A549 (cell line): ENCODE measurements around the gene EML1. TPM values are rescaled to one million over a fixed set of nuclear protein-coding genes. Genes with fewer than 3 reads are reported as not detected.

Experiments
- ATAC-seq, 2 experiments: fragments of 200-7000 bp in 1 of 2; fragments of >200 bp in 1 of 2; cut with Nextera tagmentation in 1 of 2; cut with Tn5 transposase in 1 of 2; 3 replicates each; pipeline versions ENCODE4 v1.8.0 to v1.9.1; 2018 to 2020; ENCODE audit warnings: mild to moderate bottlenecking in 1 of 2, moderate library complexity in 1 of 2
- CTCF ChIA-PET: fragments of 300-600 bp; sonication (Branson Sonifier 250); formaldehyde crosslinking; extraction: SDS; loops from one replicate; lab custom pipeline; 2021; ENCODE audit warnings: antibody characterized with exemption, inconsistent platforms; lab: Yijun Ruan, JAX
- POLR2A ChIA-PET: fragments of 350-600 bp; formaldehyde crosslinking; extraction: SDS; loops from one replicate; lab custom pipeline; 2021; ENCODE audit warnings: antibody characterized with exemption, inconsistent platforms; lab: Yijun Ruan, JAX
- DNase-seq, 2 experiments: peaks; one replicate each; pipeline versions ENCODE4 v3.0.0 to v3.0.0-alpha.2; 2011 to 2016; ENCODE audit warnings: low read depth in 1 of 2, low spot score in 1 of 2
- FAIRE-seq: peaks from 2 replicates; lab custom pipeline; 2011; peaks lifted over from hg19 to GRCh38; lab: Jason Lieb, UNC
- H3K27ac ChIP-seq, 2 experiments: fragments of >200 bp; sonication (Bioruptor Twin); formaldehyde crosslinking; 3 replicates each; pipeline ENCODE4 v1.5.1; 2016 to 2017
- H3K4me1 ChIP-seq: fragments of >200 bp; sonication (Bioruptor Twin); formaldehyde crosslinking; 3 replicates; pipeline ENCODE4 v1.6.1; 2016
- H3K4me2 ChIP-seq: fragments of >200 bp; sonication (Bioruptor Twin); formaldehyde crosslinking; 3 replicates; pipeline ENCODE4 v1.6.1; 2016
- H3K4me3 ChIP-seq: fragments of >200 bp; sonication (Bioruptor Twin); formaldehyde crosslinking; 3 replicates; pipeline ENCODE4 v1.5.1; 2016
- H3K9me3 ChIP-seq: fragments of >200 bp; sonication (Bioruptor Twin); formaldehyde crosslinking; 3 replicates; pipeline ENCODE4 v1.6.1; 2016
- BHLHE40 ChIP-seq: IDR thresholded peaks from 2 replicates; pipeline ENCODE4 v1.6.1; 2012; ENCODE audit warnings: low read depth, low read length, inconsistent platforms
- EHMT2 ChIP-seq: fragments of 200-600 bp; sonication (generic); IDR thresholded peaks from 2 replicates; pipeline ENCODE4 v1.6.1; 2016; ENCODE audit warnings: antibody characterized with exemption, low read depth, mild to moderate bottlenecking, moderate library complexity
- EP300 ChIP-seq, 2 experiments: fragments of >200 bp; sonication (Bioruptor Twin); formaldehyde crosslinking; IDR thresholded peaks; 2 replicates in 1 of 2; 3 replicates in 1 of 2; pipeline ENCODE4 v1.6.1; 2016 to 2017
- FOSB ChIP-seq: fragments of 250-450 bp; sonication (Bioruptor Pico); IDR thresholded peaks from 2 replicates; pipeline ENCODE4 v1.5.0; 2020; ENCODE audit warnings: mild to moderate bottlenecking, moderate library complexity
- FOSL2 ChIP-seq, 2 experiments: fragments of 450-650 bp in 1 of 2; fragments of >200 bp in 1 of 2; sonication (Bioruptor Twin) in 1 of 2; formaldehyde crosslinking; IDR thresholded peaks; 2 replicates each; pipeline versions ENCODE4 v1.5.0 to v1.6.1; 2016 to 2020; ENCODE audit warnings: mild to moderate bottlenecking in 1 of 2, moderate library complexity in 1 of 2
- FOXS1 ChIP-seq: fragments of 250-450 bp; sonication (Bioruptor Pico); IDR thresholded peaks from 2 replicates; pipeline ENCODE4 v1.5.0; 2020; ENCODE audit warnings: mild to moderate bottlenecking, moderate library complexity
- HOXB13 ChIP-seq: fragments of 250-450 bp; sonication (Bioruptor Pico); IDR thresholded peaks from 2 replicates; pipeline ENCODE4 v1.5.0; 2020; ENCODE audit warnings: low read depth, mild to moderate bottlenecking, moderate library complexity
- HOXB5 ChIP-seq: fragments of 250-450 bp; sonication (Bioruptor Pico); IDR thresholded peaks from 2 replicates; pipeline ENCODE4 v1.5.0; 2020; ENCODE audit warnings: mild to moderate bottlenecking, moderate library complexity
- JUN ChIP-seq, 2 experiments: fragments of >200 bp; sonication (Bioruptor Twin); formaldehyde crosslinking; IDR thresholded peaks; 2 replicates in 1 of 2; 3 replicates in 1 of 2; pipeline ENCODE4 v1.6.1; 2016 to 2017
- JUNB ChIP-seq: fragments of >200 bp; sonication (Bioruptor Twin); formaldehyde crosslinking; IDR thresholded peaks from 2 replicates; pipeline ENCODE4 v1.6.1; 2016
- KDM1A ChIP-seq: fragments of 200-600 bp; sonication (generic); IDR thresholded peaks from 2 replicates; pipeline ENCODE4 v1.6.1; 2016; ENCODE audit warnings: low read depth, mild to moderate bottlenecking
- KDM5A ChIP-seq: fragments of 200-600 bp; sonication (generic); IDR thresholded peaks from 2 replicates; pipeline ENCODE4 v1.6.1; 2016; ENCODE audit warnings: antibody characterized with exemption, mild to moderate bottlenecking
- MYC ChIP-seq: IDR thresholded peaks from 2 replicates; pipeline ENCODE4 v1.6.1; 2012; ENCODE audit warnings: mild to moderate bottlenecking, inconsistent platforms, low read length, improper control_type of control experiment, borderline replicate concordance
- NFE2L2 ChIP-seq: fragments of 150-350 bp; conservative IDR thresholded peaks from 2 replicates; pipeline ENCODE4 v1.6.1; 2014; ENCODE audit warnings: low read length
- RARB ChIP-seq: fragments of 250-450 bp; sonication (Bioruptor Pico); IDR thresholded peaks from 2 replicates; pipeline ENCODE4 v1.8.0; 2021; ENCODE audit warnings: mild to moderate bottlenecking, moderate library complexity
- RCOR1 ChIP-seq: fragments of 150-350 bp; IDR thresholded peaks from 2 replicates; pipeline ENCODE4 v1.6.1; 2014; ENCODE audit warnings: antibody characterized with exemption, low read length, low read depth
- RFX5 ChIP-seq: fragments of 450-650 bp; IDR thresholded peaks from 2 replicates; pipeline ENCODE4 v1.7.1; 2014; ENCODE audit warnings: antibody characterized with exemption, mild to moderate bottlenecking, moderate library complexity
- SMC3 ChIP-seq: fragments of >200 bp; sonication (Bioruptor Twin); formaldehyde crosslinking; IDR thresholded peaks from 3 replicates; pipeline ENCODE4 v1.6.1; 2018; ENCODE audit warnings: inconsistent platforms
- ZSCAN20 ChIP-seq: fragments of 250-450 bp; sonication (Bioruptor Pico); IDR thresholded peaks from 2 replicates; pipeline ENCODE4 v1.8.0; 2022; ENCODE audit warnings: mild to moderate bottlenecking, moderate library complexity
- WGBS: methylation state at CpG from one replicate; pipeline ENCODE4 v1.1.6; 2017; ENCODE audit errors: missing lambda C conversion rate; 5-methylcytosine and 5-hydroxymethylcytosine counted together
- polyA plus RNA-seq, 4 experiments: library from polyadenylated mRNA; depleted of rRNA in 3 of 4; stranded (reverse); fragments of >200 nt; fragmentation: RNase III in 1 of 4; extraction: RNeasy Plus Mini Kit Qiagen cat#74134 plus additional on column Dnase treatment in 1 of 4; gene quantifications; 2 replicates in 3 of 4; 3 replicates in 1 of 4; pipeline ENCODE4 v1.2.3, GENCODE V29; 2011 to 2017
- TF ChIP-seq, protein P1 (sequence below): fragments of 250-450 bp; sonication (Bioruptor Pico); IDR thresholded peaks from 2 replicates; pipeline ENCODE4 v1.5.0; 2021; ENCODE audit warnings: mild to moderate bottlenecking, moderate library complexity, borderline replicate concordance
- TF ChIP-seq, protein P2 (sequence below): fragments of 250-450 bp; sonication (Bioruptor Pico); IDR thresholded peaks from 2 replicates; pipeline ENCODE4 v1.5.0; 2020; ENCODE audit warnings: low read depth, mild to moderate bottlenecking, moderate library complexity
- TF ChIP-seq, protein P3 (sequence below): fragments of 450-650 bp; IDR thresholded peaks from 2 replicates; pipeline ENCODE4 v1.6.1; 2014; ENCODE audit warnings: antibody characterized with exemption
- TF ChIP-seq, protein P4 (sequence below): fragments of 200-600 bp; sonication (generic); IDR thresholded peaks from 2 replicates; pipeline ENCODE4 v1.6.1; 2016; ENCODE audit warnings: antibody characterized with exemption, mild to moderate bottlenecking, moderate library complexity
- TF ChIP-seq, protein P5 (sequence below): fragments of >200 bp; sonication (Bioruptor Twin); formaldehyde crosslinking; IDR thresholded peaks from 2 replicates; pipeline ENCODE4 v1.6.1; 2016
- TF ChIP-seq, protein P6 (sequence below): IDR thresholded peaks from 2 replicates; pipeline ENCODE4 v1.6.1; 2012

Gene EML1
- polyA plus RNA-seq, 2 of the 4 experiments (the other 2 are of a cell fraction), result 29.7 to 30.8 TPM

DNA sequence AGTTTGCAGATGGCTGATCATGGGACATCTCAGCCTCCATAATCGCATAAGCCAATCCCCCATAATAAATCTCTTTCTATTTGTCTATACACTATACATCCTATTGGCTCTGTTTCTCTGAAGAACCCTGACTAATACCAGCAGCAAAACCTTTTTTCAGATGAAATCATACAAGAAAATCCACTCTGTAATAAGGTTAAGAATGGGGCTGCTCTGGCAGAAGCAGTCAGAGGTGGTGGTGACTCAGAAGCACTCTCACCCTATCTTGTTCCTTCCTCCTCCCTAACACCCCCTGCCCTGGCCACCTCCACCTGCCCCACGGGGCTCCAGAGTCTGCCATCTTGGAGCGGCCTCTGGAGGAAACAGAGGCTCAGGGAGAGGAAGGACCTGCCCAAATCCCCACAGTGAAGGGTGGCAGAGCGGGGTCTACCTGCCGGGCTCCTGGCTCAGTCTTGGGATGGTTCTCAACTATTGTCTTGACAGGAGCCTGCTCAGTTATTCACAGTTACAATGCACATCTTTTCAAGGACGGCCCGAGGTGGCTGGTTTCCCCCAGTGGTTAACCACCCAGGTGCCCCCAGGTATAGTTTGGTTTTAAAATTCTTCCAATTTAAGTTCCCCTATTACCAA lies 162.7 kb downstream of the EML1 start:
- FAIRE-seq (no peak), ATAC-seq (no peak), DNase-seq (no peak)
- no peak overlapping the region for H3K4me3 ChIP-seq
- H3K9me3 ChIP-seq, result no peaks in the 10 kb centered on the region
- H3K27ac ChIP-seq, result no peak overlapping the region
- TF ChIP-seq FOSB (CRISPR knock-in tag) (no peak), KDM5A (no peak), KDM1A (no peak), HOXB13 (CRISPR knock-in tag) (no peak)
- TF ChIP-seq, protein P1, sequence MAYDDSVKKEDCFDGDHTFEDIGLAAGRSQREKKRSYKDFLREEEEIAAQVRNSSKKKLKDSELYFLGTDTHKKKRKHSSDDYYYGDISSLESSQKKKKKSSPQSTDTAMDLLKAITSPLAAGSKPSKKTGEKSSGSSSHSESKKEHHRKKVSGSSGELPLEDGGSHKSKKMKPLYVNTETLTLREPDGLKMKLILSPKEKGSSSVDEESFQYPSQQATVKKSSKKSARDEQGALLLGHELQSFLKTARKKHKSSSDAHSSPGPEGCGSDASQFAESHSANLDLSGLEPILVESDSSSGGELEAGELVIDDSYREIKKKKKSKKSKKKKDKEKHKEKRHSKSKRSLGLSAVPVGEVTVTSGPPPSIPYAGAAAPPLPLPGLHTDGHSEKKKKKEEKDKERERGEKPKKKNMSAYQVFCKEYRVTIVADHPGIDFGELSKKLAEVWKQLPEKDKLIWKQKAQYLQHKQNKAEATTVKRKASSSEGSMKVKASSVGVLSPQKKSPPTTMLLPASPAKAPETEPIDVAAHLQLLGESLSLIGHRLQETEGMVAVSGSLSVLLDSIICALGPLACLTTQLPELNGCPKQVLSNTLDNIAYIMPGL (CRISPR knock-in tag), result no peak
- H3K4me2 ChIP-seq, result no peak overlapping the region
- H3K4me1 ChIP-seq, result no peaks in the 10 kb centered on the region
- whole genome bisulfite sequencing, result 78% methylated on average over 7 of the region's 7 CpGs
- POLR2A ChIA-PET, result no interaction called here
- CTCF ChIA-PET, result interaction anchor here (0.6 to 1.4 kb wide), 4 partner anchors 9 to 237 kb away, joined by 3 to 8 read pairs (median 4); no protein-coding TSS in a partner anchor

DNA sequence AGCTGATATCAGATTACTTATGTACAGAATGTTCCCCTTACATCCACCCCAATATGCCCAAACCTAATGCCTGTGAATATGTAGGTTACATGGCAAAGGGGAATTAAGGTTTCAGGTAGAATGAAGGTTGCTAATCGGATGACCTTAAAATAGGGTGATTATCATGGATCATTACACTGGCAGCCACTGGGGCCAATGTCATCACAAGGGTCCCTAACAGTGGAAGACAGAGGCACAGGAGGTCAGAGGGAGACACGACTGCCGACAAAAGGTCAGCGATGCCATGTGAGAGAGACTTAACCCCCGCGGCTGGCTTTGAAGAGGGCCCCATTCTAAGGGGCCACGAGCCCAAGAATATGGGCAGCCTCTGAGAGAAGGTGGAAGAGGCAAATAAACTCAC lies 165.2 kb downstream of the EML1 start:
- H3K27ac ChIP-seq, result no peak overlapping the region
- 71% methylated on average over 7 of the region's 7 CpGs for WGBS
- FAIRE-seq (no peak), ATAC-seq (no peak), DNase-seq (no peak)
- no peaks in the 10 kb centered on the region for H3K9me3 ChIP-seq
- ChIA-PET CTCF (interaction anchor here (1.3 to 5.2 kb wide), 2 partner anchors 8 to 11 kb away, joined by 4 to 28 read pairs; no protein-coding TSS in a partner anchor), POLR2A (no interaction called here)
- H3K4me3 ChIP-seq, result no peak overlapping the region
- H3K4me1 ChIP-seq, result no peaks in the 10 kb centered on the region
- TF ChIP-seq EP300 (IDR thresholded peaks at IDR 0.05), result no peak
- TF ChIP-seq, protein P2, sequence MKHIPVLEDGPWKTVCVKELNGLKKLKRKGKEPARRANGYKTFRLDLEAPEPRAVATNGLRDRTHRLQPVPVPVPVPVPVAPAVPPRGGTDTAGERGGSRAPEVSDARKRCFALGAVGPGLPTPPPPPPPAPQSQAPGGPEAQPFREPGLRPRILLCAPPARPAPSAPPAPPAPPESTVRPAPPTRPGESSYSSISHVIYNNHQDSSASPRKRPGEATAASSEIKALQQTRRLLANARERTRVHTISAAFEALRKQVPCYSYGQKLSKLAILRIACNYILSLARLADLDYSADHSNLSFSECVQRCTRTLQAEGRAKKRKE (CRISPR knock-in tag), result no peak
- no peak for TF ChIP-seq SMC3
- no peak for TF ChIP-seq KDM1A
- no peak for TF ChIP-seq HOXB5 (CRISPR knock-in tag)
- TF ChIP-seq, protein P3, sequence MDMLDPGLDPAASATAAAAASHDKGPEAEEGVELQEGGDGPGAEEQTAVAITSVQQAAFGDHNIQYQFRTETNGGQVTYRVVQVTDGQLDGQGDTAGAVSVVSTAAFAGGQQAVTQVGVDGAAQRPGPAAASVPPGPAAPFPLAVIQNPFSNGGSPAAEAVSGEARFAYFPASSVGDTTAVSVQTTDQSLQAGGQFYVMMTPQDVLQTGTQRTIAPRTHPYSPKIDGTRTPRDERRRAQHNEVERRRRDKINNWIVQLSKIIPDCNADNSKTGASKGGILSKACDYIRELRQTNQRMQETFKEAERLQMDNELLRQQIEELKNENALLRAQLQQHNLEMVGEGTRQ, result no peak
- TF ChIP-seq JUNB, result no peak
- no peak for TF ChIP-seq KDM5A
- TF ChIP-seq EHMT2, result no peak
- TF ChIP-seq JUN (IDR thresholded peaks at IDR 0.05), result no peak
- no peak for TF ChIP-seq RCOR1
- H3K4me2 ChIP-seq, result no peak overlapping the region

DNA sequence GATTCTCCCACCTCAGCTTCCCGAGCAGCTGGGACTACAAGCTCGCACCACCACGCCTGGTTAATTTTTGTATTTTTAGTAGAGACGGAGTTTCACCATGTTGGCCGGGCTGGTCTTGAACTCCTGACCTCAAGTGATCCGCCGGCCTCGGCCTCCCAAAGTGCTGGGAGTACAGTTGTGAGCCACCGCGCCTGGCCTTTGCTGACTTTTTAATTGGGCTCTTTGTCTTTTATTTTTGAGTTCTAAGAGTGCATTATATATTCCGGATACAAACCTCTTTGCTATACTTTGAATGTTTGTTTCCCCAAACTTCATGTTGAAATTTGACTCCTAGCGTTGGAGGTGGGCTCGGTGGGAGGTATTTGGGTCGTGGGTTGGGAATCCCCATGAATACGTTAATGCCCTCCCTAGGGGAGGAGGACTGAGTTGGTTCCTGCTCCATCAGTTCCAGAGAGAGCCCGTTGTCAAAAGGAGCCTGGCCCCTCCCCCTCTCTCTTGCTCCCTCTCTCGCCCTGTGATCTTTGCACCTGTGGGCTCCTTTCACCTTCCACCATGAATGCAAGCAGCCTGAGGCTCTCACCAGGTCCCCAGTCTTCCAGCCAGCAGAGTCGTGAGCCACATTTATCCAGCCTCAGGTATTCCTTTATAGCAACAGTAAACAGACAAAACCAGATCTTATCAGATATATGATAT lies 168.8 kb downstream of the EML1 start:
- POLR2A ChIA-PET, result no interaction called here
- H3K4me1 ChIP-seq, result no peaks in the 10 kb centered on the region
- CTCF ChIA-PET, result interaction anchor here (0.6 to 5.2 kb wide), 3 partner anchors 10 to 619 kb away, joined by 4 to 28 read pairs (median 4); no protein-coding TSS in a partner anchor
- no peaks in the 10 kb centered on the region for H3K9me3 ChIP-seq
- DNase-seq, result no peak
- H3K27ac ChIP-seq, result no peak overlapping the region
- no peak overlapping the region for H3K4me2 ChIP-seq
- no peak for ATAC-seq
- no peak overlapping the region for H3K4me3 ChIP-seq
- 62% methylated on average over 18 of the region's 18 CpGs for WGBS
- FAIRE-seq, result no peak
- no peak for TF ChIP-seq NFE2L2
- TF ChIP-seq BHLHE40, result no peak
- no peak for TF ChIP-seq FOSL2 (IDR thresholded peaks at IDR 0.05)
- TF ChIP-seq FOSL2 (CRISPR knock-in tag; IDR thresholded peaks at IDR 0.05), result no peak
- no peak for TF ChIP-seq ZSCAN20 (CRISPR knock-in tag)
- no peak for TF ChIP-seq JUNB
- no peak for TF ChIP-seq RARB (CRISPR knock-in tag)
- TF ChIP-seq FOSB (CRISPR knock-in tag), result no peak
- no peak for TF ChIP-seq MYC
- TF ChIP-seq RFX5, result no peak
- TF ChIP-seq, protein P4, sequence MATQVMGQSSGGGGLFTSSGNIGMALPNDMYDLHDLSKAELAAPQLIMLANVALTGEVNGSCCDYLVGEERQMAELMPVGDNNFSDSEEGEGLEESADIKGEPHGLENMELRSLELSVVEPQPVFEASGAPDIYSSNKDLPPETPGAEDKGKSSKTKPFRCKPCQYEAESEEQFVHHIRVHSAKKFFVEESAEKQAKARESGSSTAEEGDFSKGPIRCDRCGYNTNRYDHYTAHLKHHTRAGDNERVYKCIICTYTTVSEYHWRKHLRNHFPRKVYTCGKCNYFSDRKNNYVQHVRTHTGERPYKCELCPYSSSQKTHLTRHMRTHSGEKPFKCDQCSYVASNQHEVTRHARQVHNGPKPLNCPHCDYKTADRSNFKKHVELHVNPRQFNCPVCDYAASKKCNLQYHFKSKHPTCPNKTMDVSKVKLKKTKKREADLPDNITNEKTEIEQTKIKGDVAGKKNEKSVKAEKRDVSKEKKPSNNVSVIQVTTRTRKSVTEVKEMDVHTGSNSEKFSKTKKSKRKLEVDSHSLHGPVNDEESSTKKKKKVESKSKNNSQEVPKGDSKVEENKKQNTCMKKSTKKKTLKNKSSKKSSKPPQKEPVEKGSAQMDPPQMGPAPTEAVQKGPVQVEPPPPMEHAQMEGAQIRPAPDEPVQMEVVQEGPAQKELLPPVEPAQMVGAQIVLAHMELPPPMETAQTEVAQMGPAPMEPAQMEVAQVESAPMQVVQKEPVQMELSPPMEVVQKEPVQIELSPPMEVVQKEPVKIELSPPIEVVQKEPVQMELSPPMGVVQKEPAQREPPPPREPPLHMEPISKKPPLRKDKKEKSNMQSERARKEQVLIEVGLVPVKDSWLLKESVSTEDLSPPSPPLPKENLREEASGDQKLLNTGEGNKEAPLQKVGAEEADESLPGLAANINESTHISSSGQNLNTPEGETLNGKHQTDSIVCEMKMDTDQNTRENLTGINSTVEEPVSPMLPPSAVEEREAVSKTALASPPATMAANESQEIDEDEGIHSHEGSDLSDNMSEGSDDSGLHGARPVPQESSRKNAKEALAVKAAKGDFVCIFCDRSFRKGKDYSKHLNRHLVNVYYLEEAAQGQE, result no peak
- TF ChIP-seq FOXS1 (CRISPR knock-in tag), result no peak
- TF ChIP-seq, protein P5, sequence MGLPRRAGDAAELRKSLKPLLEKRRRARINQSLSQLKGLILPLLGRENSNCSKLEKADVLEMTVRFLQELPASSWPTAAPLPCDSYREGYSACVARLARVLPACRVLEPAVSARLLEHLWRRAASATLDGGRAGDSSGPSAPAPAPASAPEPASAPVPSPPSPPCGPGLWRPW, result no peak
- TF ChIP-seq, protein P6, sequence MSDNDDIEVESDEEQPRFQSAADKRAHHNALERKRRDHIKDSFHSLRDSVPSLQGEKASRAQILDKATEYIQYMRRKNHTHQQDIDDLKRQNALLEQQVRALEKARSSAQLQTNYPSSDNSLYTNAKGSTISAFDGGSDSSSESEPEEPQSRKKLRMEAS, result no peak
